HG02852 (cell line): Measurements from ENCODE around the gene MYL11.

ENCODE experiments used
- ATAC-seq: cut with Tn5 transposase; IDR thresholded peaks from one replicate; pipeline ENCODE4 v1.9.1; 2021; ENCODE audit warnings: mild to moderate bottlenecking, moderate library complexity; ENCODE audit not compliant: unreplicated experiment

Gene MYL11

DNA sequence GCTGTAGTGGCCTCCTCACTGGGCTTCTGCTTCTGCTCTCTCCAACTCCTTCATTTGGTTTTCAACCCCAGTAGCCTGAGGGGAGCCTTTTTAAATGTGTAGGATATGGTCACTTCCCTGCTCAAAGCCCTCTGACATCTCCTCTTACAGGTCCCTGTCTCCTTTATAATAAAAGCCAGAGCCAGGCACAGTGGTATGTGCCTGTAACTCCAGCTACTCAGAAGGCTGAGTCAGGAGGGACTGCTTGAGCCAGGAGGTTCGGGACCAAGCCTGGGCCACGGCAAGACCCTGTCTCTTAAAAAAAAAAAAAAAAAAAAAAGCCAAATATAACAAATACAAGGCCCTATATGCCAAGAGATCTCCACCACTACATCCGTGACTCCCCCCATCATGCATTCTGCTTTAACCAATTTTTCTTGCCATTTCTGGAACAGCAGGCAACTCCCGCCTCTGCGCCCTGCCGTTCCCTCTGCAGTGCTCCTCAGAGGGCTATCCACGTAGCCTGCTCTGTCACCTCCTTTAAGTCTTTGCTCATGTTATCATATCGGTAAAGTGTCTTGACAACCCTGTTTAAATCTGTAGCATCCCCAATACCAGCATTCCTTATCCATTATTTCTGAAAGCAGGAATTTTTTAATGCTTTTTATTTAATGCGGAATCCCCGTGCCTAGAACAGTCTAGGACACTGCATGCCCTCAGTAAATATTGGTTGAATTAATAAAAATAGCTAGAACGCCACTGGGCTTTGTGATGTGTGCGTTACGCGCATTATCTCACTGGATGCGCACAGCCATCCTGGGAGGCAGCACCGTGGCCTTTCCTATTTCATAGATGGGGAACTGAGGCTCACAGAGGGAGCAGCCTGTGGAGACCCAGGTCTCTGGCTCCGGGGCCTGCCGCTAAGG is 42.3 kb downstream of the MYL11 start:
- ATAC-seq: no peak

DNA sequence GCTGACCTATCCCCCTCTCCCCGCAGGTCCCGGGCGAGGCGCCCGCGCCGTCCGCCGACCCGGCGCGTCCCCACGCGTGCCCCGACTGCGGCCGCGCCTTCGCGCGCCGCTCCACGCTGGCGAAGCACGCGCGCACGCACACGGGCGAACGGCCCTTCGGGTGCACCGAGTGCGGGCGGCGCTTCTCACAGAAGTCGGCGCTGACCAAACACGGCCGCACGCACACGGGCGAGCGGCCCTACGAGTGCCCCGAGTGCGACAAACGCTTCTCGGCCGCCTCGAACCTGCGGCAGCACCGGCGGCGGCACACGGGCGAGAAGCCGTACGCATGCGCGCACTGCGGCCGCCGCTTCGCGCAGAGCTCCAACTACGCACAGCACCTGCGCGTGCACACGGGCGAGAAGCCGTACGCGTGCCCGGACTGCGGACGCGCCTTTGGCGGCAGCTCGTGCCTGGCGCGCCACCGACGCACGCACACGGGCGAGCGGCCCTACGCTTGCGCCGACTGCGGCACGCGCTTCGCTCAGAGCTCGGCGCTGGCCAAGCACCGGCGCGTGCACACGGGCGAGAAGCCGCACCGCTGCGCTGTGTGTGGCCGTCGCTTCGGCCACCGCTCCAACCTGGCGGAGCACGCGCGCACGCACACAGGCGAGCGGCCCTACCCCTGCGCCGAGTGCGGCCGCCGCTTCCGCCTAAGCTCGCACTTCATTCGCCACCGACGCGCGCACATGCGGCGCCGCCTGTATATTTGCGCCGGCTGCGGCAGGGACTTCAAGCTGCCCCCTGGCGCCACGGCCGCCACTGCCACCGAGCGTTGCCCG is 43.1 kb downstream of the MYL11 start:
- peak; percentile 76 for ATAC-seq

DNA sequence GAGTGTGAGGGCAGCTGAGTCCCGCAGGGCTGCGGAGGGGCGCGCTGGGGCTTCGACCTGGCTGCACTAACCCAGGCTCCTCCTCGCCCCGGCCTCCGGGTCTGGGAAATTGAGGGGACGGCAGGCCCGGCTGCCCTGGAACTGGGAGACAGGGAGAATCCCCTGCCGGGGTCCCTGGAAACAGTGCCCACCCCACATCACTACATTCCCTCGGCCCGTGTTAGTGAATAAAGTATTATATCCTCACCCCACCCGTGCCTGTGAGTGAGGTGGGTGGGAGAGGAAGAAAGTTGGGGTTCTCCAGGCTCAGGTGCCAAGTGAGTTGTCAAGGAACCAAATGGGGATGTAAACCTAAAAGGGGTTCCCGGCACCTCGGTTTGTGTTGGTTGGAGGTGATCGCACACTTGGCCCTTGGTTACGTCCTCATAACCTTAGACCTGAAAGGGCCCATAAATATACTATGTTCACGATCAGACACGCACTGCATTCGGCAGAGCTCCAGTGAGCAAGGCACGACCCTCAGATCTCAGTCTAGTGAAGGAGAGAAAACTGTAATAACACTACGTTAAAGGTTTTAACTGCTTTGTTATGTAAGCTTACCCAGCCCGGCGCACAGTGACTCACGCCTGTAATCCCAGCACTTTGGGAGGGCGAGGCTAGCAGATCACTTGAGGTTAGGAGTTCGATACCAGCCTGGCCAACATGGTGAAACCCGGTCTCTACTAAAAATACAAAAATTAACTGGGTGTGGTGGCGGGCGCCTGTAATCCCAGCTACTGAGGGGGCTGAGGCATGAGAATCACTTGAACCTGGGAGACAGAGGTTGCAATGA is 44.0 kb downstream of the MYL11 start:
- no peak for ATAC-seq

DNA sequence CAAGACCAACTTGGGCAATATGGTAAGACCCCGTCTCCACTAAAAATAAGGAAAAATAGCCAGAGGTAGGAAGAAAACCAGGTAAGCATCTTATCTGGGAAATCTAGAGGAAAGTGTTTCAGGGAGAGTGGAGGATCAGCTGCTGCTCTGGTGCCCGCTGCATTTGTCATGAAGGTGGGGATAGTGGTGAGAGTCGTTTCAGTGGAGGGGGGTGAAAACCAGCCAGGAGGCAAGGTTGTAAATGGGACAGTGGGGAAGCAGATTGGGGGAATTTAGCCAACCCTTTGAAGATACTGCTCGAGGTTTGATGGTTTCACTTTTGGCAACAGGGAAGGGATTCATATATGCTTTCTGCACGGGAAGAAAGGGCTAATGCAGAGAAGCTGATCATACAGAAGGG is 46.4 kb downstream of the MYL11 start:
- no peak for ATAC-seq
